GOT3 (cell line): ENCODE results near the gene FAM24B.
"Not testable (repeated sequence)": the region's sequence is repeated elsewhere in the genome, so short reads cannot be mapped to it uniquely, and the experiment has no call there.

Experiments
- DNase-seq: peaks from one replicate; lab custom pipeline; 2025; ENCODE audit warnings: mixed read lengths; lab: John Stamatoyannopoulos, UW

FAM24B gene

GRCh38 chr10:122858042-122858441 lies 21.3 kb downstream of the FAM24B start:
- not testable (repeated sequence) for DNase-seq

- DNase-seq: no peak
These were observed 22.5 kb downstream of the FAM24B start for GRCh38 chr10:122856902-122857301.

DNA sequence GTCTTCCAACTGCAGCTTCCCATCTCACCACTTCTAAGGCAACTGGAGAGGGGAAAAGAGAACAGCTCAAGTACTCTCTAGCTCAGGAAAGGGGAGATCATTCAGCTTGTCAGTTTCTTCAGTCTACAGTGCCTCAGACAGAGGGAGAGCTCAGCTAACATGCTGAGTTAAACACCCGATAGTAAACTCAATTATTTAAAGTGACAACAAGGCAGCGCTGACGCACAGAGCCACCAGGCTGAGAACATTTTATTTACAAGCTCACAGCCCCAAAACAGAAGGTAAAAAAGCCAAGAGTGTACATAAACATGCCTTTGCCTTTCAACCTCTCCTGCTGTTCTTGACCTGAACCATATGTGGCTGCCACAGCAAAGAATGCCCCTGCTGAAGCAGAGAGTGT lies 23.6 kb downstream of the FAM24B start:
- no peak for DNase-seq

GRCh38 chr10:122854648-122855047 lies 24.7 kb downstream of the FAM24B start:
- DNase-seq: no peak

DNA sequence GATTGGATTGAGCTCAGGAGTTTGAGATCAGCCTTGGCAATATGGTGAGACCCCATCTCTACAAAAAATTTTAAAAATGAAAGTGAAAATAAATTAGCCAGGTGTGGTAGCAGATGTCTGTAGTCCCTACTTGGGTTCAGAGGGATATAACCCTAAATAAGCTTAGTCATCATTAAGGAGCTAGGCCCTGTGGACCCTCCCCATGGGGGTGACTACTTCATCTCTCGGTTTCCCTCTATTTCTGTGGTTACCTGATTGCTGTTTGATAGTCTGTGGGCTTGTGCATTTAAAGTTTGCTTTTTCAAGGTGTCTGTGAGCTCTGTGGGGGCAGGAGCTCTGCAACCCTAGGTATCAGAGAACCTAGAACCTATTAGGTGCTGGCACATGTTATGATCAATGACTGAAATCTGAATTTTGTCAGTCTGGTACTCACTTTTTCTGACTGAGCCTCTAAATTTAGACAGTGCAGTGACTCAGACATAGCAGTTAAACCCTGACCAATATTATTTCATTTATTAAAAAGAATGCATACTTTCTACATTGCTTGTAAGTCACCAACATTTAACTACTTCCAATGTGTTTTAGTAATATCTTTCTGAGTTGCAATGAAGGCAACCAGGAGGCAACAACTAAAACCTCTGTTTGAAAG lies 25.6 kb downstream of the FAM24B start:
- no peak for DNase-seq

GRCh38 chr10:122852261-122852660 lies 27.1 kb downstream of the FAM24B start:
- no peak for DNase-seq

- DNase-seq: no peak
These were observed 28.4 kb downstream of the FAM24B start for GRCh38 chr10:122850705-122851640.

DNA sequence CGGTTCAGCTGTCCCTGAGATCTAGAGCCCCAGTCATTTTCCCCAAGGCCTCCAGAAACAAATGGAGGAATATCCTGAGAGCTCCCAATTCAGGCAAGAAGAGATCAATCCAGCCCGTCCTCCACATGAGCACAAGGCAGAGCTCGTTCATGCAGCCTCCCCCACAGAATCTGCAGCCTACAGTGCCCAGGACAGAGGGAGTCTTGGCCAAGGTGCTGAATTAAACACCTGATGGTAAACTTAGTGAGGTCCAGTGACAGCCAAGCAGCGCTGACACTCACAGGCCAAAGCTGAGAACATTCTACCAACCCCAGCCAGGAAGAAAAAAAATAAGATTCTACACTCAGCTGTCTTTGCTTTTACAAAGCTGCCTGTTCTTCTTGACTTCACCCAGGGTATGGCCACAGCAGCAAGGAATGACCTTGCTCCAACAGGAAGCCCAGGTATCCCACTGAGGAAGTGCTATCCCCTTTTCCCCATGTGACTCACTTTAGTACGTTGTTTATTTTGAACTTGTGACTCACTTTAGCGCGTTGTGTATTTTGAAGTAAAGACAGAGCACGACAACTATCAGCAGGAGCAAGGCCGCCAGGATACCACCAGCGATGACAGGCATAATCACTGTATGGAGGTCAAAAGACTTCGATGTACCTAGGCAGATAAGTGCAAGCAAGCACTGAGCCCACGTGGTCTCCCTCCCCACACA lies 29.3 kb downstream of the FAM24B start:
- DNase-seq: no peak

DNA sequence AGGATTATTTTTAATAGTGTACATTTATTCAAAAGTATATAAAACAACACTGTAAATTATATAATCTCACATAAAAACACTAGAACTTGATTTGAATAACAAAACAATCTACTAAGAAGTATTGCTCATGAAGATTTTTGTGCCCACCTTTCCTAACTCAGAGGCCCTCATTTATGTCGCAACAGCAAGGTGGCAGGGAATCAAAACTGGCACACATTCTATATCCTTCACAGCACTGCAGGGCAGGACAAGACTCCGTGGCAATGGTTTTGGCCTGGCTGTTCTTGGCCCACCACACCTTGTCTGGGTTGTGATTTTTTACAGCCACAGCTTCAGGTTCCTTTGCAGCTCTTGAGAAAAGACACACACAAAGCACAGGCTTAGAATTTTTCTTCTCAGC lies 30.3 kb downstream of the FAM24B start:
- no peak for DNase-seq

GRCh38 chr10:122847782-122848604 lies 31.4 kb downstream of the FAM24B start:
- DNase-seq: no peak

DNA sequence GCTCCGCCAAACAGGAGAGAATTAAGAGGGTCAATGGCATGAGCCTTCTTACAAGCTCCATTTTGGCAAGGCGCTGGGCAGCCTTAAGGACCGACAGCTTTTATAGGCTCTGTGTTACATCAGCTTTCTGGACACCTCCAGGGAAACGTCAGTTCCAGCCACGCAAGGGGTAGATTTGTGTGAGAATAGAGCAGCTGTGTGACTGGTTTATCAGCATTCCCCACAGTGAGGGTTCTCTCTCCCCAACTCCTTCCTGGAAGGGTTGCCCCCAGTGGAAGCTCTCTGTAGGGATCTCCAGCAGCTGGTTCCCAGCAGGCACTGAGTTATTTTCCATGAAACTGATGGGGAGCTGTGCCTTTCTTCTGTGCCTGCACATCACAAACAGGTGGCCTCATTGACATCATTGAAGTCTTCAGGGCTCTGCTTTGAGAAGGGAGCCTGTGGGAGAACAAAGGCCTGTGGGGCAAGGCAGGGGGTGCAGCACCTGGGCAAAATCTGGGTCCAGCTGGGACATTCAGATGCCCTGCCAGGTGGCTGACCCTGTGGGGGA lies 33.5 kb downstream of the FAM24B start, which contains the start of gene CUZD1:
Gene CUZD1 (minus strand): TSS at position 75 of the 550 bp plus-strand sequence. CDS start 14 bp downstream, at position 61.
- DNase-seq: no peak

GRCh38 chr10:122844146-122844545 lies 35.2 kb downstream of the FAM24B start:
- no peak for DNase-seq

DNA sequence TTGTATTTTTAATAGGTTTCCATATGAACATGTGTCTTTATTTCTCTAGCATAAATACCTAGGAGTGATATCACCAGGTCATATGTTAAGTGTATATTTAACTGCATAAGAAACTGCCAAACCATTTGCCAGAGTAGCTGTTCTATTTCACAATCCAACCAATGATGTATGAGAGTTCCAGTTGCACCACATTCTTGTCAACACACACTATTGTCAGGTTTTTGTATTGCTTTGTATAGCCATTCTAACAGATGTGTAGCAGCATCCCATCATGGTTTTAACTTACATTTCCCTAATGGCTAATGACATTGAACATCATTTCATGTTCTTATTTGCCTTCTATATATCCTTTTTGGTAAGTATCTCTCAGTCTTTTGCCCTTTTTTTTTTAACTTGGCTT lies 37.8 kb downstream of the FAM24B start:
- DNase-seq: no peak

GRCh38 chr10:122839505-122839904 lies 39.9 kb downstream of the FAM24B start:
- no peak for DNase-seq

- DNase-seq: no peak
These were observed 40.5 kb downstream of the FAM24B start for GRCh38 chr10:122838880-122839279.

GRCh38 chr10:122835908-122836307 lies 43.5 kb downstream of the FAM24B start:
- DNase-seq: no peak

- no peak for DNase-seq
These were observed 48.4 kb downstream of the FAM24B start for GRCh38 chr10:122830965-122831353.

GRCh38 chr10:122830273-122830964 lies 49.0 kb downstream of the FAM24B start:
- no peak for DNase-seq

GRCh38 chr10:122829454-122829853 lies 49.9 kb downstream of the FAM24B start:
- no peak for DNase-seq

DNA sequence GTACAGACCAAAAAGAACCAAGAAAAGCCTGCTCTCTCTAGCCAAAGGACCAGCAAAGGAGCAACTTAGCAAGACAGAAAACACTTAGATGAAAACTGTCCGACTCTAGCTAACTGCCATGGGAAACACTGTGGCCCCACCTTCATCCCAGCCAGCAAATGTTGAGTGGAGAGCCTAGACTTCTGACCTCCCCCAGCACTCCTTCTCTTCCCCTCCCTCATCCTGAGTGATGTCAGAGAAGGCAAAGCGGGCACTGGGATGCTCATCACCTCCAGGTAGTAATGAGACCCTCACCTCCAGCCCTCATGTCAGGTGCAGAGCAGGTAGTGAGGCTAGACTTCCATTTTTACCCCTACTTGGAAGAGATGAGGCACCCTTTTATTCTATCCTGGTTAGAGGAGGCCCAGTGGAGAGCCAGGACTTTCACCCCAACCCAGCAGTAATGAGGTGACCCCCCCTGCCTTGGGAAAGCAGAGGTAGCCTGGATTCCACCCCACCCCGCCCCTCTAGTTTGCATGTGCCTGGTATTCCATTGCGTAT lies 50.6 kb downstream of the FAM24B start:
- no peak for DNase-seq
